ENCODE data around the gene NFATC2IP.
"Not testable (repeated sequence)": the region's sequence is repeated elsewhere in the genome, so short reads cannot be mapped to it uniquely, and the experiment has no call there.

The NFATC2IP gene

GRCh38 chr16:28927815-28928214, 22.9 kb upstream of the NFATC2IP start:
- DNase-seq = no peak

DNA sequence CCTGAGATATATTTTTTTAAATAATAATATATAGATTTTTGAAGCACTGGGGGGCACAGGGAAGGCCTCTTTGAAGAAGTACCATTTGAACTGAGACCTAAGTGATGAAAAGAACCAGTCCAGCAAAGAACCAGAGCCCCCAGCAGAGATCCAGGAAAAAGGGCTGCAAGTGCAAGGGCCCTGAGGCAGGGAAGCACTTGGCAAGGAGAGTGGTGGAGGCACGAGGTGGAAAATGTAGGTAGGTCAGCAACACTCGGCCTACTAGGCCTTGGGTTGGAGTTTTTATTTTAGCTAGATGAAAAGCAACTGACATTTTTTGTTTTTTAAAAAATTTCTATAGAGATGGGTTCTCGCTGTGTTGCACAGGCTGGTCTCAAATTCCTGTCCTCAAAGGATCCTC, 20.5 kb upstream of the NFATC2IP start:
- DNase-seq = no peak

DNA sequence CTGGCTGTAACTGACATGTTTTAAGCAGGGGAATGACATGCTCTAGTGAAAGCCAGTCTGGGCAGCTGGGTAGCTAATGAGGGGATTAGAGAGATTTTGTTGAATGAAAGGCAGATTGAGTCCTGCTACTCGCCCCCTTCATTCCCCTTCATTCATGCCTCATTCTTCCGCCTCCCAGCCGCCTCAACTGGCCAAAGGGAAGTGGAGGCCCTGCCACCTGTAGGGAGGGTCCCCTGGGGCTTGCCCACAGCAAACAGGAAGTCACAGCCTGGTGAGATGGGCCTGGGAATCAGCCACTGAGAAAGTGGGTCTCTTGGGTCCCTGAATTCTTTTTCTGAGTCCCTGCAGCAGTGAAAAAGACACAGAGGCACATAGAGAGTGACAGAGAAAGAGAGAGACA, 20.1 kb upstream of the NFATC2IP start:
- DNase-seq = no peak

GRCh38 chr16:28931801-28932225, 18.9 kb upstream of the NFATC2IP start, which contains the start of gene CD19:
Gene CD19 (plus strand): TSS chr16:28931971. CDS start chr16:28932001, 30 bp downstream.
- no peak for DNase-seq

- no peak for DNase-seq
Observed at GRCh38 chr16:28932339-28933141, 18.2 kb upstream of the NFATC2IP start.

DNA sequence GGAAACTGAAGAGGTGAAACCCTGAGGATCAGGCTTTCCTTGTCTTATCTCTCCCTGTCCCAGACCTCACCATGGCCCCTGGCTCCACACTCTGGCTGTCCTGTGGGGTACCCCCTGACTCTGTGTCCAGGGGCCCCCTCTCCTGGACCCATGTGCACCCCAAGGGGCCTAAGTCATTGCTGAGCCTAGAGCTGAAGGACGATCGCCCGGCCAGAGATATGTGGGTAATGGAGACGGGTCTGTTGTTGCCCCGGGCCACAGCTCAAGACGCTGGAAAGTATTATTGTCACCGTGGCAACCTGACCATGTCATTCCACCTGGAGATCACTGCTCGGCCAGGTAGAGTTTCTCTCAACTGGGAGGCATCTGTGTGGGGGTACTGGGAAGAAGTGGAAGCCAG, 17.6 kb upstream of the NFATC2IP start:
- no peak for DNase-seq

GRCh38 chr16:28935346-28935745, 15.4 kb upstream of the NFATC2IP start:
- no peak for DNase-seq

- peak; percentile 87 for DNase-seq
Observed at GRCh38 chr16:28935924-28936783, 14.6 kb upstream of the NFATC2IP start.

GRCh38 chr16:28936784-28937155, 14.0 kb upstream of the NFATC2IP start:
- no peak for DNase-seq

DNA sequence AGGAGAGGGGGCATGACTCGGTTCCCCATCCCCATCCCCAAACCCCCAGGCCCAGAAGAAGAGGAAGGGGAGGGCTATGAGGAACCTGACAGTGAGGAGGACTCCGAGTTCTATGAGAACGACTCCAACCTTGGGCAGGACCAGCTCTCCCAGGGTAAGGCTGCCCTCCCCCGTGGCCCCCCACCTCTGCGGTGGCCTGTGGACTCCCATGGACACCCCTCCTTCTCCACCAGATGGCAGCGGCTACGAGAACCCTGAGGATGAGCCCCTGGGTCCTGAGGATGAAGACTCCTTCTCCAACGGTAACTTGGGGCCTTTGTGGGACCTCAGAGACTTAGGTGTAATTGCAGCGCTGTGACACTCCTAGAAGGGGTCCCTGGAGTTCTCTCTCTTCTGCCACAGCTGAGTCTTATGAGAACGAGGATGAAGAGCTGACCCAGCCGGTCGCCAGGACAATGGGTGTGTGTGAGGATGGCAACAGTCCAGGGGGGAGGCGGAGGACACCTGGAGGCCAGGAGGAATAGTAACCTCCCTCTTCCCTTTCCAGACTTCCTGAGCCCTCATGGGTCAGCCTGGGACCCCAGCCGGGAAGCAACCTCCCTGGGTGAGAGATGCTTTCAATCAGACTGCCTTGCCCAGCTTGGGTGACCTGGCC, 13.4 kb upstream of the NFATC2IP start:
- no peak for DNase-seq

- DNase-seq = no peak
Observed at GRCh38 chr16:28938721-28939120, 12.0 kb upstream of the NFATC2IP start.

DNA sequence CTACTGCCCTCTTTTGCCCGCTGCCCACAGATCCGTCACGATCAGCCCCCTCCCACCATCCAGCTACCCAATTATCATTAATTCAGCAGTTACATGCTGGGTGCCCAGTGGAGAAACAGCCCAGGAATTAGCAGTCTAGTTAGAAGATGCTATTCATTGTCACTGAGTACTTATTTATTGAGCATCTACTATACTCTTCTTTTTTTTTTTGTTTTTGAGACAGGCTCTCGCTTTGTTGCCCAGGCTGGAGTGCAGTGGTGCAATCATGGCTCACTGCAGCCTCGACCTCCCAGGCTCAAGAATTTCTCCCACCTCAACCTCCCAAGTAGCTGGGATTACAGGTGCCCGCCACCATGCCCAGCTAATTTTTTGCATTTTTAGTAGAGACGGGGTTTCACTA, 10.9 kb upstream of the NFATC2IP start:
- not testable (repeated sequence) for DNase-seq

DNA sequence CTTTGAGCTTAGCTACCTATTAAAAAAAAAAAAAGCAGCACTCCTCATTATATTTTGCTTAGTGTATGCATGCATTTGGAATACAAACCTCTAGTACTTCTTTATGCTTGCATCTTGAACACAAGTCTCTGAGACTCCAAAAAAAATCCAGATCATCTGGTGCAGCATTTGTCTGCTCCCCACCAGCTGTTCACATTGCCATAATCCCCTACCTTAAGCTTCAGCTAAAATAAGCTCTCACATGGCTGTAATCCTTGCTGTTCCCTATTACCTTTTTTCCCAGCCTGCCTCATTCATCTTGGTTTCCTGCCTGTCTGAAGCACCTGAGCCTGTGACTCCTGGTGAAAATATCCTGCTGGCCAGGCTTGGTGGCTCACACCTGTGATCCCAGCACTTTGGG, 7.5 kb upstream of the NFATC2IP start:
- no peak for DNase-seq

DNA sequence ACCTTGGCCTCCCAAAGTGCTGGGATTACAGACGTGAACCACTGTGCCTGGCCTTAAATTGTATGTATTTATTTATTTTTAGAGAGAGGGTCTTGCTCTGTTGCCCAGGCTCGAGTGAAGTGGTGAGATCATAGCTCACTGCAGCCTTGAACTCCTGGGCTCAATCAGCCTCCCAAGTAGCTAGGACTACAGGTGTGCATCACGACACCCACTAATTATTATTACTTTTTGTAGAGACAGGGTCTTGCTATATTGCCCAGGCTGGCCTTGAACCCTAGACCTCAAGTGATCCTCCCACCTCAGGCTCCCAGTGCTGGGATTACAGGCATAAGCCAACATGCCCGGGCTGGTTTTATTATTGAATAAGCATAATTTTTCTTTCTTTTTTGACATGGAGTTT, 4.1 kb upstream of the NFATC2IP start:
- DNase-seq = no peak

DNA sequence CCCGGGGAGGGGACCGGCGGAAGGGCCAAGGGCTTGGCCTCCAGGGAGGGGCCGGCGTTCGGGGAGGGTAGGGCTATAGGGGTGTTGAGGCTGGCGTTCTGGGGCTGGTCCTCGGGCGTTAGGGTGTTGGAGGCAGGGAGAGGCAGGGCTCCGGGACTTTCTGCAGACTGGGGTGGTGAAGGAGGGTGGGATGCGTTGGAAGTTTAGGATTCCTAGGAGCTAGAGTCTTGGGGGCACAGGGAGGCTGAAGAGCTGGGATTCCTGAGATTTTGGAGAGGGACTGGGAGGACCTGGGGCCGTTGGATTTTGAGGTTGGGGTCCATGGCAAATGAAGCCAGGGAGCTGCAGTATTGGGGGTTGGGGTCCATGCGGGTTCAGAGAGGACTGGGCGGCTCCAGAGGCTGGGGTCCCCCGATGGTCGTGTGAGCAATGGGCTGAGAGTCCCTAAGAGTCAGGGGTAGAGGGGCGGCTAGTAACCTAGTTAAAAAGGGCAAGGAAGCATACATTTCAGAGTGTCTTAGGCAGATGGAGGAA, 740 bp downstream of the NFATC2IP start:
- DNase-seq = peak; percentile 59

GRCh38 chr16:28958216-28958615, 7.5 kb downstream of the NFATC2IP start:
- DNase-seq = no peak

DNA sequence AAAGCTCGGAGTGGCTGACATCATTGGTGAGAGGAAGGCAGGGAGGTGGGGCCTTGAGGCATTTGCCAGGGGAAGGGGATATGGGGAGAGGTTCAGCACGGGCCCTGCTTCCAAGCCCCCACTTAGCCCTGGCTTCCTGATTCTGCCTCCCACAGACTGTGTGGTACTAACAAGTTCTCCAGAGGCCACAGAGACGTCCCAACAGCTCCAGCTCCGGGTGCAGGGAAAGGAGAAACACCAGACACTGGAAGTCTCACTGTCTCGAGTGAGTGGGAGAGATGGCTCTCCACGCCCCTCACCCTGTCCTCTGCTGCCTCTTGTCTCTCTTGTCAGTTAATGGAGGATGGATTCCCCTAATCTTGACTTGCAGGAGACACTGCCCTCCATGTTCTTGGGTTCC, 8.1 kb downstream of the NFATC2IP start:
- no peak for DNase-seq

GRCh38 chr16:28964072-28964471, 13.3 kb downstream of the NFATC2IP start:
- DNase-seq = no peak

DNA sequence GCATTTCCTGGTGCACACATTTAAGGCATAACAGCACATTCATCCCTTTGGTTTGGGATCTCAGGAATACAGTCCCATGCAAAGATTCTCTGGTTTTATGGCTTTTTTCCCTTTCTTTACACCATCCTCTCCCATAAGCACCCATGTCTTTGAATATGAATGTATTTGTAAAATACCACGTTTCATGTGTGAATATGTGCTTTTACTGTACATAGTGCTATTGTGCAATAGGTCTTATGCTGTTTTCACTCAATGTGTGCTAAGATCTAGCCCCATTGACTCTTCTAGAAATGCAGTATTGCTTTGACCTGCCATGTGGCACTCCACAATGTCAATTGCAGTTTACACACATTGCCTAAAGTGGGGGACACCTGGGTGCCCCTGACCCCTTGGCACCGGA, 13.8 kb downstream of the NFATC2IP start:
- DNase-seq = no peak

DNA sequence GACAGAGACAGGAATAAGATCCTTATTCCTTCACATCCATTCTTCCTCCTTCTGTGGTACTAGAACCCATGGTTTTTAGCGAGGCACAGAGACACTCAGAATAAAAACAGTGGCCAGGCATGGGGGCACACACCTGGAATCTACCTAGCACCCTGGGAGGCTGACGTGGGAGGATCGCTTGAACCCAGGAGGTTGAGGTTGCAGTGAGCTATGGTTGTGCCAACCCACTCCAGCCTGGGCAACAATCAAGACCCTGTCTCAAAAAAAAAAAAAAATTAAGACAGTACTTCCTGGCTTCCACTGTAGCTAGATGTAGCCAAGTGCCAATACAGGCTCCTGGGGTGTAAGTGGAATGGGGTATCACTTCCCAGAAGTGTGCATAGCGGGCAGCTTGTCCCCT, 16.4 kb downstream of the NFATC2IP start:
- no peak for DNase-seq

DNA sequence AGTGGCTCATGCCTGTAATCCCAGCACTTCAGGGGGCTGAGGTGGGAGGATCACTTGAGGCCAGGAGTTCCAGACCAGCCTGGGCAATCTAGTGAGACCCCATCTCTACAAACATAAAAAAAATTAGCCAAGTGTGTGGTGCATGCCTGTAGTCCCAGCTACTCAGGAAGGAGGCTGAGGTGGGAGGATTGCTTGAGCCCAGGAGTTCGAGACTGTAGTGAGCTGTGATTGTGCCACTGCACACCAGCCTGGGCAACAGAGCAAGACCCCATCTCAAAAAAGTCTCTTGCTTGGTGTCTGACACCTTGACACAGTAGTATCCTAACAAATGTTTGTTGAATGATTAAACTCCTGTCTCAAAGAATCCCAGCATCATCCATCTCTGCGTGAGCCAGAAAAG, 19.0 kb downstream of the NFATC2IP start:
- DNase-seq = not testable (repeated sequence)

DNA sequence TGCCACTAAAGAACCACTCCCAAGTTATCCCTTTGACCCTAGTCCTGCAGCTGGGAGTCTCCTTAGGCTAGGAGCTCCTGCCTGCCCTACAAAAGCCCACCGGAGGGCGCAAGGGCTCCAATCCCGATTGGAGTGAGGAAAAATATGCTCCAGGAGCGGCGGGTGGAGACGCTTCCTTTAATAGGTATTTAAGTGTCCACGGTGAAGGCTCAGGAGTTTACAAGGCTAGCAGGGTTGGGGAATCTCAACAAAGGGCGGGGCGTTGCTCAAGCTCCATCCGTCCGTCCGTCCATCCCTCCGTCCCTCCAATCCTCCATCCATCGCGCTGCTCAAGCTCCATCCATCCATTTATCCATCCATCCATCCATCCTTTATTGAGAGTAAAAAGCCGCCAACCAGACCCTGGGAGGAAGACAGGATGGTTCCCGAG, 23.3 kb downstream of the NFATC2IP start:
- DNase-seq = peak; percentile 38

Data from activated CD4-positive, alpha-beta T cell treated with anti-CD3 and anti-CD28 coated beads, Interleukin-2, Interleukin-6, amounts not matched to agents 100 ng/mL and 50 ng/mL, durations not matched to agents 16 hours and 8 hours (primary cell).